SU-DHL-6 (cell line): ENCODE results near the gene MYO15B.

ENCODE experiments used
- H2AFZ ChIP-seq: fragments of 200-600 bp; sonication (generic); 2 replicates; pipeline ENCODE4 v1.6.1; 2014; ENCODE audit warnings: low read depth, mild to moderate bottlenecking, moderate library complexity, mixed read lengths, antibody characterized with exemption, low read length; ENCODE audit not compliant: severe bottlenecking
- H3F3A ChIP-seq: fragments of 200-600 bp; shearing (Covaris generic); 2 replicates; pipeline ENCODE4 v1.6.0; 2016; ENCODE audit warnings: antibody characterized with exemption, mild to moderate bottlenecking; ENCODE audit not compliant: insufficient read depth
- H3K27ac ChIP-seq: fragments of 200-600 bp; sonication (generic); 2 replicates; pipeline ENCODE4 v1.5.1; 2016; ENCODE audit warnings: low read depth, mild to moderate bottlenecking, low read length, moderate library complexity, mixed read lengths
- H3K27me3 ChIP-seq: fragments of 200-600 bp; sonication (generic), shearing (Covaris generic); 2 replicates; pipeline ENCODE4 v1.6.0; 2014; ENCODE audit warnings: mild to moderate bottlenecking, low read length
- H3K36me3 ChIP-seq: fragments of 200-600 bp; sonication (generic); 2 replicates; pipeline ENCODE4 v1.6.1; 2014; ENCODE audit warnings: mild to moderate bottlenecking, low read length, mixed read lengths
- H3K4me2 ChIP-seq: fragments of 300-600, 200-600 bp; shearing (Covaris generic), sonication (generic); 2 replicates; pipeline ENCODE4 v1.6.0; 2014; ENCODE audit warnings: low read length, low read depth, mild to moderate bottlenecking; ENCODE audit not compliant: poor library complexity, severe bottlenecking
- H3K4me3 ChIP-seq: fragments of 200-600 bp; sonication (generic); 2 replicates; pipeline ENCODE4 v1.5.1; 2014; ENCODE audit warnings: antibody characterized with exemption, low read length, mild to moderate bottlenecking, mixed read lengths; ENCODE audit not compliant: insufficient read depth, poor library complexity, severe bottlenecking
- H3K79me2 ChIP-seq: fragments of 200-600 bp; sonication (generic); 2 replicates; pipeline ENCODE4 v1.6.1; 2014; ENCODE audit warnings: mild to moderate bottlenecking, low read length, moderate library complexity; ENCODE audit not compliant: insufficient read depth
- H3K9ac ChIP-seq: fragments of 200-600 bp; sonication (generic); 2 replicates; pipeline ENCODE4 v1.7.0; 2014; ENCODE audit warnings: mild to moderate bottlenecking, low read length
- H3K9me2 ChIP-seq: fragments of 200-600 bp; sonication (generic); replicated peaks from 2 replicates; pipeline ENCODE4 v1.6.1; 2014; ENCODE audit warnings: low read length; ENCODE audit not compliant: insufficient read depth
- H3K9me3 ChIP-seq: fragments of 200-600 bp; sonication (generic); 2 replicates; pipeline ENCODE4 v1.6.1; 2014; ENCODE audit warnings: low read length, mixed read lengths; ENCODE audit not compliant: insufficient read depth
- H4K20me1 ChIP-seq: fragments of 200-600 bp; sonication (generic); 2 replicates; pipeline ENCODE4 v1.6.1; 2014; ENCODE audit warnings: low read depth, mild to moderate bottlenecking, antibody characterized with exemption, low read length, moderate library complexity, mixed read lengths
- CTCF ChIP-seq: fragments of 200-600 bp; sonication (generic); IDR thresholded peaks from one replicate; pipeline ENCODE4 v1.5.1; 2017; ENCODE audit warnings: antibody characterized with exemption, mild to moderate bottlenecking, low read length, moderate library complexity; ENCODE audit not compliant: insufficient read depth, poor library complexity, severe bottlenecking
- EZH2phosphoT487 ChIP-seq: fragments of 200-600 bp; sonication (generic), shearing (Covaris generic); conservative IDR thresholded peaks from 2 replicates; pipeline ENCODE4 v1.6.1; 2018; ENCODE audit warnings: mild to moderate bottlenecking, antibody characterized with exemption, low read length, moderate library complexity, mixed read lengths

Gene MYO15B

GRCh38 chr17:75628425-75628824, 40.8 kb downstream of the MYO15B start:
- no peak for TF ChIP-seq EZH2phosphoT487
- no peak for TF ChIP-seq CTCF
- H3K79me2 ChIP-seq = no peaks in the 10 kb centered on the region
- H3K9ac ChIP-seq = no peak overlapping the region
- H3K9me3 ChIP-seq = no peaks in the 10 kb centered on the region
- no peaks in the 10 kb centered on the region for H3F3A ChIP-seq
- H4K20me1 ChIP-seq = no peaks in the 10 kb centered on the region
- H2AFZ ChIP-seq = no peak overlapping the region
- no peaks in the 10 kb centered on the region for H3K9me2 ChIP-seq
- H3K27ac ChIP-seq = no peak overlapping the region
- H3K27me3 ChIP-seq = no peaks in the 10 kb centered on the region
- no peak overlapping the region for H3K4me2 ChIP-seq
- no peaks in the 10 kb centered on the region for H3K36me3 ChIP-seq
- H3K4me3 ChIP-seq = no peak overlapping the region

DNA sequence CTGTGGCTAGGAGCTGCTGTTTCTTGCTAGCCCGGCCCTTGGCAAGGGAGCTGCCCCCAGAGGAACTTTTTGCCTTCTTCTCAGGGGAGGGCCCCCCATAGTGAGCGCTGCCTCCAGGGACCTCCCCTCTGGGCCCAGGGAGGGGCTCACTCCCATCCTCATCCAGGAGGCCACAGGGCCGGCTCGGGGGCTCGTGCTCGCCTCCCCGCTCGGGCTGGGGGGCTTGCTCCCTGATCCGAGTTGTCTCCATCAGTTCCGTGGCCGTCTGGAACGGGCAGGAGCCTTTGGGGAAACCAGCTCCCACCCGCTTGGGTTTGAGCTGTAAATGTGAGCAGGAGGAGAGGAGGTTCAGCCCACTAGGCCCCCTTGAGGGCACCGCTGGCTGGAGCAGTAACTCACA, 41.6 kb downstream of the MYO15B start:
- no peak overlapping the region for H2AFZ ChIP-seq
- H3K4me2 ChIP-seq = no peak overlapping the region
- H3F3A ChIP-seq = no peaks in the 10 kb centered on the region
- no peak overlapping the region for H3K27ac ChIP-seq
- H3K36me3 ChIP-seq = no peaks in the 10 kb centered on the region
- TF ChIP-seq CTCF = no peak
- no peak for TF ChIP-seq EZH2phosphoT487
- no peaks in the 10 kb centered on the region for H4K20me1 ChIP-seq
- no peaks in the 10 kb centered on the region for H3K9me2 ChIP-seq
- H3K4me3 ChIP-seq = no peak overlapping the region
- H3K9me3 ChIP-seq = no peaks in the 10 kb centered on the region
- H3K9ac ChIP-seq = no peak overlapping the region
- H3K27me3 ChIP-seq = no peaks in the 10 kb centered on the region
- no peaks in the 10 kb centered on the region for H3K79me2 ChIP-seq

GRCh38 chr17:75630071-75630917, 42.7 kb downstream of the MYO15B start:
- TF ChIP-seq EZH2phosphoT487 (no peak), CTCF (no peak)
- no peaks in the 10 kb centered on the region for H3F3A ChIP-seq
- H2AFZ ChIP-seq = no peak overlapping the region
- H3K9me3 ChIP-seq = no peaks in the 10 kb centered on the region
- H3K27me3 ChIP-seq = no peaks in the 10 kb centered on the region
- no peaks in the 10 kb centered on the region for H3K9me2 ChIP-seq
- H3K36me3 ChIP-seq = no peaks in the 10 kb centered on the region
- no peak overlapping the region for H3K9ac ChIP-seq
- H3K4me3 ChIP-seq = no peak overlapping the region
- no peak overlapping the region for H3K27ac ChIP-seq
- H4K20me1 ChIP-seq = no peaks in the 10 kb centered on the region
- no peaks in the 10 kb centered on the region for H3K79me2 ChIP-seq
- no peak overlapping the region for H3K4me2 ChIP-seq
